Stimulated activated naive CD4-positive, alpha-beta T cell (primary cell): ENCODE measurements around the gene ZNF304.
"Not testable (repeated sequence)": the region's sequence is repeated elsewhere in the genome, so short reads cannot be mapped to it uniquely, and the experiment has no call there.

Experiments used
- DNase-seq, 6 experiments: peaks; one replicate each; lab custom pipeline; 2025; lab: John Stamatoyannopoulos, UW

The ZNF304 gene

GRCh38 chr19:57362419-57362818 lies 11.3 kb downstream of the ZNF304 start:
- DNase-seq = no peak

GRCh38 chr19:57362997-57363687 lies 12.1 kb downstream of the ZNF304 start, which contains the start of the genes TRAPPC2B and ZNF547:
TSS of gene TRAPPC2B (plus strand) at chr19:57363551. CDS start at chr19:57364834, 1,283 bp downstream.
TSS of gene ZNF547 (plus strand) at chr19:57363551. CDS start at chr19:57368556, 5,005 bp downstream.
- DNase-seq = peak; percentile 93 to 98 (median 98)

GRCh38 chr19:57363688-57364181 lies 12.7 kb downstream of the ZNF304 start:
- no peak for DNase-seq

- DNase-seq = no peak
Measured at GRCh38 chr19:57366776-57367175, 15.7 kb downstream of the ZNF304 start.

- no peak for DNase-seq
Measured at GRCh38 chr19:57374179-57374578, 23.1 kb downstream of the ZNF304 start.

- DNase-seq = not testable (repeated sequence)
Measured at GRCh38 chr19:57374647-57375046, 23.6 kb downstream of the ZNF304 start.

- no peak for DNase-seq
Measured at GRCh38 chr19:57376151-57376550, 25.1 kb downstream of the ZNF304 start.

GRCh38 chr19:57377498-57378146 lies 26.6 kb downstream of the ZNF304 start:
- no peak for DNase-seq

- no peak for DNase-seq
Measured at GRCh38 chr19:57380923-57381322, 29.9 kb downstream of the ZNF304 start.

GRCh38 chr19:57382806-57383488 lies 31.9 kb downstream of the ZNF304 start:
- DNase-seq = no peak

- no peak for DNase-seq
Measured at GRCh38 chr19:57389194-57389729, 38.2 kb downstream of the ZNF304 start.

GRCh38 chr19:57389730-57390598 lies 38.9 kb downstream of the ZNF304 start, which contains the start of gene ZNF548:
TSS of gene ZNF548 (plus strand) at chr19:57389854. CDS start at chr19:57390100, 246 bp downstream.
- peak; percentile 92 to 97 (median 92) for DNase-seq

GRCh38 chr19:57395710-57396109 lies 44.6 kb downstream of the ZNF304 start:
- DNase-seq = no peak

GRCh38 chr19:57398868-57399267 lies 47.8 kb downstream of the ZNF304 start:
- no peak for DNase-seq

- DNase-seq = no peak
Measured at GRCh38 chr19:57403737-57404563, 52.9 kb downstream of the ZNF304 start.

GRCh38 chr19:57406516-57407123 lies 55.5 kb downstream of the ZNF304 start:
- DNase-seq = peak; percentile 22 to 66 (median 59)
